SK-N-SH (cell line): ENCODE measurements around the gene CDH3.

ENCODE experiments used
- EZH2phosphoT487 ChIP-seq: fragments of 200-600 bp; sonication (generic); IDR thresholded peaks from 2 replicates; pipeline ENCODE4 v1.6.1; 2017; ENCODE audit warnings: low read depth, mixed run types, mild to moderate bottlenecking, antibody characterized with exemption, moderate library complexity, borderline replicate concordance
- FOXM1 ChIP-seq: IDR thresholded peaks from 2 replicates; pipeline ENCODE4 v1.4.0; 2012; ENCODE audit warnings: low read depth, mild to moderate bottlenecking
- JUND ChIP-seq: IDR thresholded peaks from 2 replicates; pipeline ENCODE4 v1.4.0; 2012
- POLR2AphosphoS5 ChIP-seq: IDR thresholded peaks from 2 replicates; pipeline ENCODE4 v1.6.1; 2012; ENCODE audit warnings: low read depth, low read length
- SIN3A ChIP-seq: IDR thresholded peaks from 2 replicates; pipeline ENCODE4 v1.6.1; 2012; ENCODE audit warnings: low read depth, mild to moderate bottlenecking, low read length, moderate library complexity, borderline replicate concordance
- TF ChIP-seq, protein P1 (sequence below): fragments of 200-600 bp; sonication (generic); IDR thresholded peaks from 2 replicates; pipeline ENCODE4 v1.6.1; 2017; ENCODE audit warnings: antibody characterized with exemption, mild to moderate bottlenecking, moderate library complexity
- TF ChIP-seq, protein P2 (sequence below): IDR thresholded peaks from 2 replicates; pipeline ENCODE4 v1.6.1; 2012; ENCODE audit warnings: mild to moderate bottlenecking, low read depth, low read length, moderate library complexity
- TF ChIP-seq, protein P3 (sequence below): IDR thresholded peaks from 2 replicates; pipeline ENCODE4 v1.4.0; 2012; ENCODE audit warnings: low read depth, borderline replicate concordance
- TF ChIP-seq, protein P4 (sequence below): IDR thresholded peaks from 2 replicates; pipeline ENCODE4 v1.4.0; 2012; ENCODE audit warnings: low read depth

DNA sequence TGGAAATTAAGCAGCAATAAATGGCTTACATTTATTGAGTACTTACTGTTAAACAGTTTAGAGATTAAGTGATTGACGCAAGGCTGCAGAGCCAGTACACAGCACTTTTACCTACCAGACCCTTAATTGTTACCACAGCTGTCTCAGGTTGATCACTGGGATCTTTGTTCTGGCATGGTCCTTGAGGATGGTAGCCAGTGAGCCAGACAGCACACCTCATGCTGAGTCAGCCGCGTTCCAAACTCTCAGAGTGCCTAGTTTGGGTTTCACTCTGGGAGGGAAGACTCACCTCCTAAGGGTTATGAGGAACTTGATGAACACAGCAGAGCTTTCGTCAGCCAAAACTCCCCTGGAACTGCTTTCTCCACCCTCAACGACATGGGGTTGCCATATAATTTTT lies 20.4 kb downstream of the CDH3 start:
- TF ChIP-seq, protein P1, sequence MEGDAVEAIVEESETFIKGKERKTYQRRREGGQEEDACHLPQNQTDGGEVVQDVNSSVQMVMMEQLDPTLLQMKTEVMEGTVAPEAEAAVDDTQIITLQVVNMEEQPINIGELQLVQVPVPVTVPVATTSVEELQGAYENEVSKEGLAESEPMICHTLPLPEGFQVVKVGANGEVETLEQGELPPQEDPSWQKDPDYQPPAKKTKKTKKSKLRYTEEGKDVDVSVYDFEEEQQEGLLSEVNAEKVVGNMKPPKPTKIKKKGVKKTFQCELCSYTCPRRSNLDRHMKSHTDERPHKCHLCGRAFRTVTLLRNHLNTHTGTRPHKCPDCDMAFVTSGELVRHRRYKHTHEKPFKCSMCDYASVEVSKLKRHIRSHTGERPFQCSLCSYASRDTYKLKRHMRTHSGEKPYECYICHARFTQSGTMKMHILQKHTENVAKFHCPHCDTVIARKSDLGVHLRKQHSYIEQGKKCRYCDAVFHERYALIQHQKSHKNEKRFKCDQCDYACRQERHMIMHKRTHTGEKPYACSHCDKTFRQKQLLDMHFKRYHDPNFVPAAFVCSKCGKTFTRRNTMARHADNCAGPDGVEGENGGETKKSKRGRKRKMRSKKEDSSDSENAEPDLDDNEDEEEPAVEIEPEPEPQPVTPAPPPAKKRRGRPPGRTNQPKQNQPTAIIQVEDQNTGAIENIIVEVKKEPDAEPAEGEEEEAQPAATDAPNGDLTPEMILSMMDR: no peak
- TF ChIP-seq, protein P2, sequence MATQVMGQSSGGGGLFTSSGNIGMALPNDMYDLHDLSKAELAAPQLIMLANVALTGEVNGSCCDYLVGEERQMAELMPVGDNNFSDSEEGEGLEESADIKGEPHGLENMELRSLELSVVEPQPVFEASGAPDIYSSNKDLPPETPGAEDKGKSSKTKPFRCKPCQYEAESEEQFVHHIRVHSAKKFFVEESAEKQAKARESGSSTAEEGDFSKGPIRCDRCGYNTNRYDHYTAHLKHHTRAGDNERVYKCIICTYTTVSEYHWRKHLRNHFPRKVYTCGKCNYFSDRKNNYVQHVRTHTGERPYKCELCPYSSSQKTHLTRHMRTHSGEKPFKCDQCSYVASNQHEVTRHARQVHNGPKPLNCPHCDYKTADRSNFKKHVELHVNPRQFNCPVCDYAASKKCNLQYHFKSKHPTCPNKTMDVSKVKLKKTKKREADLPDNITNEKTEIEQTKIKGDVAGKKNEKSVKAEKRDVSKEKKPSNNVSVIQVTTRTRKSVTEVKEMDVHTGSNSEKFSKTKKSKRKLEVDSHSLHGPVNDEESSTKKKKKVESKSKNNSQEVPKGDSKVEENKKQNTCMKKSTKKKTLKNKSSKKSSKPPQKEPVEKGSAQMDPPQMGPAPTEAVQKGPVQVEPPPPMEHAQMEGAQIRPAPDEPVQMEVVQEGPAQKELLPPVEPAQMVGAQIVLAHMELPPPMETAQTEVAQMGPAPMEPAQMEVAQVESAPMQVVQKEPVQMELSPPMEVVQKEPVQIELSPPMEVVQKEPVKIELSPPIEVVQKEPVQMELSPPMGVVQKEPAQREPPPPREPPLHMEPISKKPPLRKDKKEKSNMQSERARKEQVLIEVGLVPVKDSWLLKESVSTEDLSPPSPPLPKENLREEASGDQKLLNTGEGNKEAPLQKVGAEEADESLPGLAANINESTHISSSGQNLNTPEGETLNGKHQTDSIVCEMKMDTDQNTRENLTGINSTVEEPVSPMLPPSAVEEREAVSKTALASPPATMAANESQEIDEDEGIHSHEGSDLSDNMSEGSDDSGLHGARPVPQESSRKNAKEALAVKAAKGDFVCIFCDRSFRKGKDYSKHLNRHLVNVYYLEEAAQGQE: no peak
- TF ChIP-seq, protein P3, sequence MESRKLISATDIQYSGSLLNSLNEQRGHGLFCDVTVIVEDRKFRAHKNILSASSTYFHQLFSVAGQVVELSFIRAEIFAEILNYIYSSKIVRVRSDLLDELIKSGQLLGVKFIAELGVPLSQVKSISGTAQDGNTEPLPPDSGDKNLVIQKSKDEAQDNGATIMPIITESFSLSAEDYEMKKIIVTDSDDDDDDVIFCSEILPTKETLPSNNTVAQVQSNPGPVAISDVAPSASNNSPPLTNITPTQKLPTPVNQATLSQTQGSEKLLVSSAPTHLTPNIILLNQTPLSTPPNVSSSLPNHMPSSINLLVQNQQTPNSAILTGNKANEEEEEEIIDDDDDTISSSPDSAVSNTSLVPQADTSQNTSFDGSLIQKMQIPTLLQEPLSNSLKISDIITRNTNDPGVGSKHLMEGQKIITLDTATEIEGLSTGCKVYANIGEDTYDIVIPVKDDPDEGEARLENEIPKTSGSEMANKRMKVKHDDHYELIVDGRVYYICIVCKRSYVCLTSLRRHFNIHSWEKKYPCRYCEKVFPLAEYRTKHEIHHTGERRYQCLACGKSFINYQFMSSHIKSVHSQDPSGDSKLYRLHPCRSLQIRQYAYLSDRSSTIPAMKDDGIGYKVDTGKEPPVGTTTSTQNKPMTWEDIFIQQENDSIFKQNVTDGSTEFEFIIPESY: no peak
- TF ChIP-seq JUND (no peak), POLR2AphosphoS5 (no peak), SIN3A (no peak), EZH2phosphoT487 (no peak), FOXM1 (no peak)
- TF ChIP-seq, protein P4, sequence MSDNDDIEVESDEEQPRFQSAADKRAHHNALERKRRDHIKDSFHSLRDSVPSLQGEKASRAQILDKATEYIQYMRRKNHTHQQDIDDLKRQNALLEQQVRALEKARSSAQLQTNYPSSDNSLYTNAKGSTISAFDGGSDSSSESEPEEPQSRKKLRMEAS: no peak
